Mesenchymal stem cell (in vitro differentiated cells and primary cell): ENCODE measurements around the gene DIP2C.

Experiments
- DNase-seq: peaks from one replicate; pipeline ENCODE4 v3.0.0-alpha.2; 2013
- H2AFZ ChIP-seq: one replicate; pipeline ENCODE4 v1.6.1; 2013; ENCODE audit warnings: low read depth, mild to moderate bottlenecking, control low read depth, inconsistent platforms, low read length, moderate library complexity
- H2AK5ac ChIP-seq: 2 replicates; pipeline ENCODE4 v1.6.1; 2013; ENCODE audit warnings: low read length, moderate library complexity, mild to moderate bottlenecking, inconsistent platforms; ENCODE audit not compliant: severe bottlenecking
- H2BK120ac ChIP-seq: one replicate; pipeline ENCODE4 v1.6.1; 2013; ENCODE audit warnings: low read depth, mild to moderate bottlenecking, inconsistent platforms, low read length, moderate library complexity
- H2BK12ac ChIP-seq, 2 experiments: one replicate each; pipeline ENCODE4 v1.6.1; 2013; ENCODE audit warnings: inconsistent platforms in 2 of 2, low read length in 2 of 2, mild to moderate bottlenecking in 2 of 2, moderate library complexity in 2 of 2, control low read depth in 1 of 2
- H2BK15ac ChIP-seq: one replicate; pipeline ENCODE4 v1.6.1; 2013; ENCODE audit warnings: mild to moderate bottlenecking, low read depth, inconsistent platforms; ENCODE audit not compliant: poor library complexity, severe bottlenecking
- H2BK5ac ChIP-seq: 2 replicates; pipeline ENCODE4 v1.6.1; 2013; ENCODE audit warnings: low read depth, mild to moderate bottlenecking, low read length, control low read depth, inconsistent platforms; ENCODE audit not compliant: poor library complexity, severe bottlenecking
- H3K14ac ChIP-seq, 2 experiments: one replicate each; pipeline ENCODE4 v1.6.1; 2013; ENCODE audit warnings: inconsistent platforms in 2 of 2, low read length in 2 of 2, control low read depth in 1 of 2, mild to moderate bottlenecking in 1 of 2, moderate library complexity in 1 of 2
- H3K18ac ChIP-seq, 2 experiments: one replicate each; pipeline ENCODE4 v1.6.1; 2013; ENCODE audit warnings: inconsistent platforms in 2 of 2, low read length in 2 of 2, control low read depth in 1 of 2, low read depth in 1 of 2, mild to moderate bottlenecking in 1 of 2
- H3K23ac ChIP-seq, 2 experiments: one replicate each; pipeline ENCODE4 v1.6.1; 2013; ENCODE audit warnings: inconsistent platforms in 2 of 2, low read length in 2 of 2, mild to moderate bottlenecking in 2 of 2, moderate library complexity in 2 of 2, control low read depth in 1 of 2
- H3K27ac ChIP-seq: 2 replicates; pipeline ENCODE4 v1.5.1; 2013; ENCODE audit warnings: mild to moderate bottlenecking, moderate library complexity, low read length, control low read depth, inconsistent platforms; ENCODE audit not compliant: poor library complexity, severe bottlenecking
- H3K27me3 ChIP-seq, 2 experiments: 2 replicates each; pipeline versions ENCODE4 v1.6.1 to v1.7.0; 2013; ENCODE audit warnings: low read length in 2 of 2, mild to moderate bottlenecking in 2 of 2, moderate library complexity in 2 of 2, control low read depth in 1 of 2, inconsistent platforms in 1 of 2; ENCODE audit not compliant: control insufficient read depth in 1 of 2, insufficient read depth in 1 of 2
- H3K36me3 ChIP-seq, 2 experiments: 2 replicates each; pipeline versions ENCODE4 v1.6.1 to v1.7.0; 2013; ENCODE audit warnings: low read length in 2 of 2, control low read depth in 1 of 2, inconsistent platforms in 1 of 2, low read depth in 1 of 2, mild to moderate bottlenecking in 1 of 2; ENCODE audit not compliant: insufficient read depth in 2 of 2, control insufficient read depth in 1 of 2
- H3K4ac ChIP-seq, 2 experiments: one replicate each; pipeline ENCODE4 v1.6.1; 2013; ENCODE audit warnings: inconsistent platforms in 2 of 2, low read length in 2 of 2, mild to moderate bottlenecking in 2 of 2, moderate library complexity in 2 of 2, control low read depth in 1 of 2, low read depth in 1 of 2
- H3K4me1 ChIP-seq: 2 replicates; pipeline ENCODE4 v1.6.1; 2013; ENCODE audit warnings: low read depth, low read length, control low read depth; ENCODE audit not compliant: control insufficient read depth, insufficient read depth
- H3K4me2 ChIP-seq: 2 replicates; pipeline ENCODE4 v1.6.1; 2013; ENCODE audit warnings: low read length, mild to moderate bottlenecking, inconsistent platforms; ENCODE audit not compliant: poor library complexity, severe bottlenecking
- H3K4me3 ChIP-seq, 2 experiments: 2 replicates each; pipeline versions ENCODE4 v1.5.1 to v1.7.0; 2013; ENCODE audit warnings: low read length in 2 of 2, mild to moderate bottlenecking in 2 of 2, control low read depth in 1 of 2, low read depth in 1 of 2; ENCODE audit not compliant: insufficient read depth in 1 of 2
- H3K79me1 ChIP-seq: replicated peaks from 2 replicates; pipeline ENCODE4 v1.6.1; 2013; ENCODE audit warnings: mild to moderate bottlenecking, control low read depth, low read length, inconsistent platforms; ENCODE audit not compliant: poor library complexity, severe bottlenecking
- H3K9ac ChIP-seq: 2 replicates; pipeline ENCODE4 v1.7.0; 2013; ENCODE audit warnings: mild to moderate bottlenecking, low read length, moderate library complexity
- H3K9me3 ChIP-seq: 2 replicates; pipeline ENCODE4 v1.7.0; 2013; ENCODE audit warnings: mild to moderate bottlenecking, low read length; ENCODE audit not compliant: control insufficient read depth
- H4K8ac ChIP-seq: one replicate; pipeline ENCODE4 v1.6.1; 2013; ENCODE audit warnings: inconsistent platforms, mild to moderate bottlenecking, low read length, moderate library complexity
- H4K91ac ChIP-seq: one replicate; pipeline ENCODE4 v1.6.1; 2013; ENCODE audit warnings: mild to moderate bottlenecking, low read length, inconsistent platforms
- WGBS: methylation state at CpG from one replicate; pipeline ENCODE4 v1.1.7; 2013; ENCODE audit warnings: mixed read lengths; 5-methylcytosine and 5-hydroxymethylcytosine counted together

Gene DIP2C

GRCh38 chr10:393106-393745, 296.2 kb downstream of the DIP2C start:
- DNase-seq = no peak
- Histone ChIP-seq H4K91ac (no peak overlapping the region), H3K4me3 (no peak overlapping the region), H2AFZ (no peak overlapping the region), H3K36me3 (peaks cover 25 to 52% of the 10 kb centered on the region in 2 experiments), H3K4ac (no peak overlapping the region), H4K8ac (no peak overlapping the region), H3K9ac (no peak overlapping the region), H2BK12ac (no peak overlapping the region), H2AK5ac (no peak overlapping the region), H3K18ac (no peak overlapping the region), H3K4me2 (no peak overlapping the region), H3K4me1 (peaks cover 10% of the 10 kb centered on the region), H3K27me3 (no peaks in the 10 kb centered on the region), H3K27ac (no peak overlapping the region), H3K9me3 (no peaks in the 10 kb centered on the region), H2BK120ac (no peak overlapping the region), H2BK15ac (no peak overlapping the region), H3K23ac (no peak overlapping the region), H3K14ac (no peak overlapping the region), H3K79me1 (peaks cover 19% of the 10 kb centered on the region), H2BK5ac (no peak overlapping the region)
- WGBS = 97% methylated on average over 8 of the region's 13 CpGs

- H2AK5ac ChIP-seq = no peak overlapping the region
- H3K4ac ChIP-seq = no peak overlapping the region
- peaks cover 21% of the 10 kb centered on the region for H3K79me1 ChIP-seq
- no peak overlapping the region for H2BK15ac ChIP-seq
- H3K27ac ChIP-seq = no peak overlapping the region
- H4K91ac ChIP-seq = no peak overlapping the region
- no peak overlapping the region for H2BK120ac ChIP-seq
- peaks cover 10% of the 10 kb centered on the region for H3K4me1 ChIP-seq
- H3K23ac ChIP-seq = no peak overlapping the region
- H3K14ac ChIP-seq = no peak overlapping the region
- no peak overlapping the region for H2AFZ ChIP-seq
- no peak overlapping the region for H3K4me2 ChIP-seq
- no peak for DNase-seq
- peaks cover 31 to 55% of the 10 kb centered on the region in 2 experiments for H3K36me3 ChIP-seq
- no peak overlapping the region for H3K4me3 ChIP-seq
- H3K27me3 ChIP-seq = no peaks in the 10 kb centered on the region
- no peak overlapping the region for H4K8ac ChIP-seq
- 94% methylated on average over 21 of the region's 21 CpGs for WGBS
- no peak overlapping the region for H2BK5ac ChIP-seq
- no peak overlapping the region for H3K18ac ChIP-seq
- H3K9me3 ChIP-seq = no peaks in the 10 kb centered on the region
- H2BK12ac ChIP-seq = no peak overlapping the region
- no peak overlapping the region for H3K9ac ChIP-seq
These were observed 296.8 kb downstream of the DIP2C start for GRCh38 chr10:392705-393037.

DNA sequence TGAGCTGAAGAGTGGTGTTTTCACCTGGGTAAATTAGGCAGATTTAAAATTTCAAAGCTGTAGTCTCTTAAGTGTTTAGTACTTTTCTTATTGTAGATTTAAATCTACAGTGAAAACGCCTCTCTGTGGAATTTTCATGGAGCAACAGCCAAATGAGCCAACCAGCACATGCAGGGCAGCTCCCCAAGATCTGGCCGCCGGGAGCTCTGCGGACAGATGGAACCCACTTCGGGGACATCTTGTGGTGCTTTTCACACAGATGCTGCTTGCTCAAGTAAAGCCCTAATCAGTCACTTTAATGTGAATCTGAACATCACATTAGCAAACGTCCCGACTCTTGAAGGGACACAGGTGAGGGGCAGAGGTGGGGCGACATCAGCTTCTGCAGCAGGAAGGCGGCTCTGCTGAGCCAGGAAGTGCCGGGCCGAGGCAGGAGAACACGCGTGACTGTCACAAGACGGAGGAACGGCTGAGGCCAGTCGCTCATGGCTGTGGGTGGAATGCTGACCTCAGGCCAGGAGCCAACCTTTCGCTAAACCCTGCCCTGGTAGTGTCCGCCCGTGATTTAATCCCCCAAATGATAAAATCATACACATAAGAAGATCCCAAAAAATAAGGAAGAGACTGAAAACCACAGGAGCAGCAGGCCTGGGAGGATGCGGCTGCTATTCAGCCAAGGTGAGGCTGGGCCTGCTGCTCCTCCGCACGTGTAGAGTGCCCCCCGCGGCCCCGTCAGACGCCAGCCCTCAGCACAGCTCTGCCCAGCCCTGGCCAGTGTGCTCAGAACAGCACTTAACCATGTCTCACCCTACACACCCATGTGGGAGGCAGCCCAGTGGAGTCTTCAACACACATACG, 297.4 kb downstream of the DIP2C start:
- 94% methylated on average over 27 of the region's 27 CpGs for WGBS
- Histone ChIP-seq H3K14ac (no peak overlapping the region), H3K4me2 (no peak overlapping the region), H3K27me3 (no peaks in the 10 kb centered on the region), H2BK120ac (no peak overlapping the region), H3K79me1 (peaks cover 17% of the 10 kb centered on the region), H4K91ac (no peak overlapping the region), H3K9me3 (no peaks in the 10 kb centered on the region), H2AK5ac (no peak overlapping the region), H3K4me1 (peaks cover 10% of the 10 kb centered on the region), H3K9ac (no peak overlapping the region), H2BK12ac (no peak overlapping the region), H2BK15ac (no peak overlapping the region), H3K4me3 (no peak overlapping the region), H2AFZ (no peak overlapping the region), H3K27ac (no peak overlapping the region), H3K36me3 (peaks cover 35 to 58% of the 10 kb centered on the region in 2 experiments), H4K8ac (no peak overlapping the region), H3K4ac (no peak overlapping the region), H3K18ac (no peak overlapping the region), H2BK5ac (no peak overlapping the region), H3K23ac (no peak overlapping the region)
- no peak for DNase-seq

- Histone ChIP-seq H2BK15ac (no peak overlapping the region), H3K9ac (no peak overlapping the region), H3K9me3 (no peaks in the 10 kb centered on the region), H3K79me1 (peaks cover 19% of the 10 kb centered on the region), H2BK5ac (no peak overlapping the region), H3K18ac (no peak overlapping the region), H2AFZ (no peak overlapping the region), H3K4me2 (no peak overlapping the region), H4K8ac (no peak overlapping the region), H3K4me3 (no peak overlapping the region), H3K27me3 (no peaks in the 10 kb centered on the region), H2AK5ac (no peak overlapping the region), H3K4me1 (peaks cover 10% of the 10 kb centered on the region), H4K91ac (no peak overlapping the region), H2BK12ac (no peak overlapping the region), H3K27ac (no peak overlapping the region), H3K4ac (no peak overlapping the region), H3K14ac (no peak overlapping the region), H3K23ac (no peak overlapping the region), H3K36me3 (peaks cover 43 to 64% of the 10 kb centered on the region in 2 experiments), H2BK120ac (no peak overlapping the region)
- DNase-seq = no peak
- WGBS = 84% methylated on average over 9 of the region's 9 CpGs
These were observed 298.2 kb downstream of the DIP2C start for GRCh38 chr10:391305-391704.
